ENCODE measurements around the gene WRAP53. TPM values are rescaled to one million over a fixed set of nuclear protein-coding genes. Genes with fewer than 3 reads are reported as not detected.
A peak's percentile ranks its signal among the peaks of the same experiment; 100 is the strongest.

WRAP53 gene
- total and polyA plus RNA-seq, 2 of the 13 experiments (the other 11 are each of a cell fraction or from before 2014, with no cell fraction given) = 7.0 to 19.5 TPM

DNA sequence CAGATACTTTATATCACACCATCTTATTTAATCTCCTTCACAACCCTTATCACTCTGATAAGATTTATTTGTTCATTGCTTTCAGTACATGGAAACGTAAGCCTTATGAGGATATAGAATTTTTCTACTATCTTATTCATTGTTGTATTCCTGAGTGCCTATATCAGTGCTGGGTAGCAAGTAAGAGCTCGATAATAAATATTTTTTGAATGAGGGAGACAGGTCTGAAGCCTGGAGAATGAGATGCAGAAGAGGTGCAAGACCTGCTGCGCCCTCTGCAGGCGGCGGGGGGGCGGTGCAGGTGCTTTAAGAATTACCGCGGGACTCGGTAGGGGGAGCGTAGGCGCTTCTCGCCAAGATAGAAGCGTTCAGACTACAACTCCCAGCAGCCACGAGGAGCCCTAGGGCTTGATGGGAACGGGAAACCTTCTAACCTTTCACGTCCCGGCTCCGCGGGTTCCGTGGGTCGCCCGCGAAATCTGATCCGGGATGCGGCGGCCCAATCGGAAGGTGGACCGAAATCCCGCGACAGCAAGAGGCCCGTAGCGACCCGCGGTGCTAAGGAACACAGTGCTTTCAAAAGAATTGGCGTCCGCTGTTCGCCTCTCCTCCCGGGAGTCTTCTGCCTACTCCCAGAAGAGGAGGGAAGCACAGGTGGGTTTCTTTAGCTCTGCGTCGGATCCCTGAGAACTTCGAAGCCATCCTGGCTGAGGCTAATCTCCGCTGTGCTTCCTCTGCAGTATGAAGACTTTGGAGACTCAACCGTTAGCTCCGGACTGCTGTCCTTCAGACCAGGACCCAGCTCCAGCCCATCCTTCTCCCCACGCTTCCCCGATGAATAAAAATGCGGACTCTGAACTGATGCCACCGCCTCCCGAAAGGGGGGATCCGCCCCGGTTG, at the start of gene WRAP53 (continued):
- TF ChIP-seq, protein P1, sequence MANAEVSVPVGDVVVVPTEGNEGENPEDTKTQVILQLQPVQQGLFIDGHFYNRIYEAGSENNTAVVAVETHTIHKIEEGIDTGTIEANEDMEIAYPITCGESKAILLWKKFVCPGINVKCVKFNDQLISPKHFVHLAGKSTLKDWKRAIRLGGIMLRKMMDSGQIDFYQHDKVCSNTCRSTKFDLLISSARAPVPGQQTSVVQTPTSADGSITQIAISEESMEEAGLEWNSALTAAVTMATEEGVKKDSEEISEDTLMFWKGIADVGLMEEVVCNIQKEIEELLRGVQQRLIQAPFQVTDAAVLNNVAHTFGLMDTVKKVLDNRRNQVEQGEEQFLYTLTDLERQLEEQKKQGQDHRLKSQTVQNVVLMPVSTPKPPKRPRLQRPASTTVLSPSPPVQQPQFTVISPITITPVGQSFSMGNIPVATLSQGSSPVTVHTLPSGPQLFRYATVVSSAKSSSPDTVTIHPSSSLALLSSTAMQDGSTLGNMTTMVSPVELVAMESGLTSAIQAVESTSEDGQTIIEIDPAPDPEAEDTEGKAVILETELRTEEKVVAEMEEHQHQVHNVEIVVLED (CRISPR knock-in tag; IDR thresholded peaks at IDR 0.05; ENCODE audit: borderline replicate concordance) = peak; percentile 92
- no peak for TF ChIP-seq ZNF34 (CRISPR knock-in tag; IDR thresholded peaks at IDR 0.05; ENCODE audit: borderline replicate concordance)
- no peak for TF ChIP-seq KLF12 (CRISPR knock-in tag; IDR thresholded peaks at IDR 0.05; ENCODE audit: borderline replicate concordance)
- peak; percentile 33; the same call in 1 of the 2 replicates for TF ChIP-seq NFKB2 (CRISPR knock-in tag; IDR thresholded peaks at IDR 0.05; ENCODE audit: borderline replicate concordance)
- TF ChIP-seq SNAPC5 (CRISPR knock-in tag; IDR thresholded peaks at IDR 0.05; ENCODE audit: borderline replicate concordance) = no peak
- no peak for TF ChIP-seq PREB (CRISPR knock-in tag; IDR thresholded peaks at IDR 0.05)
- TF ChIP-seq IRF2 (CRISPR knock-in tag; IDR thresholded peaks at IDR 0.05) = peak; percentile 92
- TF ChIP-seq ZNF318 (CRISPR knock-in tag; IDR thresholded peaks at IDR 0.05) = no peak
- no peak for TF ChIP-seq TMF1 (CRISPR knock-in tag; IDR thresholded peaks at IDR 0.05; ENCODE audit: low read depth)
- no peak for TF ChIP-seq SMAD1 (CRISPR knock-in tag; IDR thresholded peaks at IDR 0.05; ENCODE audit: borderline replicate concordance, low read depth)
- no peak for TF ChIP-seq U2AF2 (IDR thresholded peaks at IDR 0.05; ENCODE audit: low read depth, low read length)
- TF ChIP-seq ZNF543 (CRISPR knock-in tag; IDR thresholded peaks at IDR 0.05) = no peak
- no peak for TF ChIP-seq RBM22 (optimal IDR thresholded peaks at IDR 0.05; ENCODE audit: low read length)
- peak; percentile 87 for TF ChIP-seq POLR2G (IDR thresholded peaks at IDR 0.05; ENCODE audit: low read depth, low read length)
- TF ChIP-seq ATAD3A (CRISPR knock-in tag; IDR thresholded peaks at IDR 0.05) = no peak
- TF ChIP-seq ZNF616 (CRISPR knock-in tag; IDR thresholded peaks at IDR 0.05; ENCODE audit: low read depth) = no peak
